Measurements from ENCODE around the gene DPH5.
"Not testable (repeated sequence)": the region's sequence is repeated elsewhere in the genome, so short reads cannot be mapped to it uniquely, and the experiment has no call there.

The DPH5 gene

DNA sequence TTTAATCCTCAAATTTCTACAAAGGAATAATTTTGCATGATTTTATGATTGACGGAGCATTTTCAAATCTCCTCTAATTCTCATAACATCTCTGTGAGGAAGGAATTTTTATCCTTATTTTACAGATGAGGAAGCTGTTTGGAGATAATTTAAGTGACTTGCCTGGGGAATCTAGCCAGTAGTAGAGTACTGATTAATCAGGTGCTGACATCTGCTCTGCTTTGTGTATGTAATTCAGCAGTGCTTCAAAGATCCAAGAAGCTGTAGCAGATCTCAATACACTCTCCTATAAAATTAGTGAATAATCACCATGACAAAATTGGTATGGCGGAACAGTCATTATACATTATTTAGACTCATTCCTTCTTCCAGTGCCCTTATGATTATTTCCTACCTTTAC lies 46.0 kb downstream of the DPH5 start:
- DNase-seq, result no peak

DNA sequence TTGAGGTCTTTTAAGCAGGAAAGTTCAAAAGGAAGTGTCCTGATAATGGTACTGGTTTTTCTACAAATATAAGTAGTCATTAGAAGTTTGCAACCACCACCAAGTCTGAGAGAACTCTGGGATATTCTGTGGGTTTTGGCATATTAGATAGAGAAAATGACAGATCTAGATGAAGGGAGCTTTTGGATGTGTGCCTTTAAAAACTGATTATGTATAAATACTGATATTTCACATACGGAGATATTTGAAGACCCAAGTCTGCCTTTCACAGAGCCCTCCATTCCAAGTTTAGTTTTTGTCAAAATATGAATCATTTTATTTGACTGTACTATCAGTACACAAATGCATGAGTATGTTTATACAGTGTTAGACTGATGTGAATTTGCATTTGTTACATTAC lies 48.6 kb downstream of the DPH5 start:
- no peak for DNase-seq

DNA sequence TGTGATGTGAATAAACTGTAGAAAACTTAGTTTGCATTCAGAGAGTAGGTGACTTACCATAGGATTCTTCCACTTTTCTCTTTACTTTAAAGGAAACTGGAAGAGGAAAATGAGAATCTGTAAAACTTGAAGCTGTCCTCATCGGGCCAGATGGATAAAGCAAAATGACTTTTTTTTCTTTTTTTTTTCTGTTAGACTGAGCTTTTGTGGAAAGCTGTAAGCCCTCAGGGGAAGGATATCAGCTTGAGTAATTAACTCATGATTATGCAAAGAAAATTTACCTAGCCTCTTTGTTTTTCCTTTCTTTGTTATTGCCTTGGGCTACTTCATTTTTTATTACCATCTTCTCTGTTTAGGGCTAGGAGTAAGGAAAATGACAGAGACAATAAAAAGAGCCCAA lies 53.4 kb downstream of the DPH5 start:
- no peak for DNase-seq

DNA sequence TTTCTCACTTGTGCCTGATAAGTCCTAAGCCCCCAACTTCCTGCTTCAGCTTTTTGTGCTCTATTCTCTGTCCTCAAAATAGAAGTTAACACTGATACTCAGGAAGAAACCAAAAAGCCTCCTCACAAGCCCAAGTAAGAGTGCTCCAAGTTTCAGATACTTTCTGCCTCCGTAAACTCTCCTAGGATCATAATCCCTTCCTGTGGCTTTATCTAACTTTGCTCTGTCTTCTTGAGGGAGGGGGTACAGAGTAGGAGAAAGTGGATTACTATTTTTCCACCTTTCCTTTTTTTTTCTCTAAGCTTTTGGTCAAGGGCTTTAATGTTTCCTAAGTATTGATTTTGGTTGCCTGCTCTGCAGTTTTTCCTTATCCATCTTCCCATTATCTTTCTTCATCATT lies 54.6 kb downstream of the DPH5 start:
- no peak for DNase-seq

DNA sequence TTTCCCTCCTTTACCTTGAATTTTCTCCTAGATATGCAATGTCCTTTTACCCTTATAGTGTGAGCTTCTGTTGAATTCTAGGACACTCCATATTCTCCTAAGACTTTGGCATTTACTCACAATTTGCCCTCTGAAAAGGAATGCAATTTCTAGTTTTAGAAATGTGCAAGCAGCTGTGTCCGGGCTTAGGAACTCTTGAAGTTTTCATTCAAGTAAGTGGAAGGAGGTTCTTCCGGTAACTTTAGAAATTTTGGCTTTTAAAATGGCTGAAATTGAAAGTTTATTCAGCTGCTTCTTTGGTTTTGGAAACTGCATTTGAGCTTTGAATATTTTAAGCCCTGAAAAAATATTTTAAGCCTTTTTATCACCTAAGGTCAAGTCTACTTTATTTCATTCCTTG lies 56.3 kb downstream of the DPH5 start:
- DNase-seq, result no peak

DNA sequence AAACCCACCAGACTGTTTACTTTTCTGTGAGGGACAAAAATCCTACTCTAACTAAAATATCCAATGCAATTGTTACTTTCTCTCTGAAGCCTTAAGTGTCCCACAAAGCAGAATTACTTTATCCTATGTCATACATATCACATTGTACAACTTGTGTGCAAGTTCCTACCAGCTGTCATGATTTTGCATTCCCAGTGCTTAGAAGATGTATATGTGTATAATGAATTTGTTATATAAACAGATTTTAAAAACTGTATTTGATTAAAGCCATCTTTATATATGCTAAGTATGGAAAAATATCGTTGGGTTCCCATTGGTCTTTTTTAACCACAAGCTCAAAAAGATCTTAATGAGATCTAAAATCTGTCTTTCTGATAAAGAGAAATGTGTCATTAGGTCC lies 57.0 kb downstream of the DPH5 start:
- DNase-seq, result no peak

DNA sequence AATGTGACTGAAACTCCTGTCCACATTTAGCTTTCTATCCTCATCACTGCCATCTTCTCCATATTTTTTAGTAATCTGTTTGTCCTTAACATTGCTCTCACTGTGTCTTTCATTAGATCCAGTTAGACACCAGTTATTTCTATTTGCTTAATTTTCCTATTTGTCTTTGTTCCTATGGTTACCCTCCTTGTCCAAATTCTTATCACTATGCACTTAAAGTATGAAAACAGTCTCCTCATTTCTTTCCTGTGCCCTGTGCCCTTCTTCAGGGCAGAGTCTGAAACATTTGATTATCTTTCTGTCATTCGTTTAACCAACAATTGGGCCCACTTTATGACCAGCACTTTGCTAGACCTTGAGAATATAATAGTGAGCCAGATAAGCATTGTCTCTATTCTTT lies 65.5 kb downstream of the DPH5 start:
- no peak for DNase-seq

DNA sequence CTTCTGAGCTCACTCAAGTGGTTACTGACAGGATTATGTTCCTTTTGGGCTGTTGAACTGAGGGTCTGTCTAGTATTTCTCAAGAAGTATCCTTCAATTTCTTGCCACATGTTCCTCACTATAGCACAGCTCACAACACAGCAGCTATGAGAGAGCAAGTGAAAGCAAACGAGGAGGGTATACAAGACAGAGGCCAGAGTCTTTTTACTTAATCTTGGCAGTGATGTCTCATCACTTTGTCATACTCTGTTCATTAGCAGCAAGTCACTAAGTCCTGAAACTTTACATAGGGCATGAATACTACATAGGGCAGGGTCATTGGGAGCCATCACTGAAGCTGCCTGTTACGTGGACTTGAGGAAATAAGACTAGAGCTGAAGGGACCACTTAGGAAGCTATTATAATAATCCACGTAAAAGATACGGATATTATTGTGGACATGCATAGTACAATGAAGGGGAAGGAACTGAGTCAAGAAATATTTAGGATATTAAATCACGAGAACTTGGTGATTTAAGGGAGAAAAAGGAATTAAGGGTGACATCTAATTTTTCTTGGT lies 66.0 kb downstream of the DPH5 start:
- no peak for DNase-seq

DNA sequence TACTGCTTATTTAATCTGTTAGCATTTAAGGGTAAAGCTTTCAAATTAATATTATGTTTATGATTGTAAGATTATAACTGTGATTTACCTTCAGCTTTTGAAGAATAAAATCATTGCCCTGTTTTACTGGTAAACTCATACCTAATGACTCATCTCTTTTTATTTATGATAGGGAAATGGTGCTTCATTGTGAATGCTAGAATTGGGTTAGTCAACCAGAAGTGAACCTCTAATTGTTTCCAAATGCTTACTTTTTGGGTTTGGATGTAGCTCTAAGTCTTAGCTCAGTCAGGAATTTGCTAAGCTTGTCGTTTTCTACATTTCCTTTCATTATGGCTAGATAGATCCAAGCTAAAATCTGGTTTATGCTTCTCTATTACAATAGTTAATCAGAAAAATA lies 70.3 kb downstream of the DPH5 start:
- DNase-seq, result no peak

DNA sequence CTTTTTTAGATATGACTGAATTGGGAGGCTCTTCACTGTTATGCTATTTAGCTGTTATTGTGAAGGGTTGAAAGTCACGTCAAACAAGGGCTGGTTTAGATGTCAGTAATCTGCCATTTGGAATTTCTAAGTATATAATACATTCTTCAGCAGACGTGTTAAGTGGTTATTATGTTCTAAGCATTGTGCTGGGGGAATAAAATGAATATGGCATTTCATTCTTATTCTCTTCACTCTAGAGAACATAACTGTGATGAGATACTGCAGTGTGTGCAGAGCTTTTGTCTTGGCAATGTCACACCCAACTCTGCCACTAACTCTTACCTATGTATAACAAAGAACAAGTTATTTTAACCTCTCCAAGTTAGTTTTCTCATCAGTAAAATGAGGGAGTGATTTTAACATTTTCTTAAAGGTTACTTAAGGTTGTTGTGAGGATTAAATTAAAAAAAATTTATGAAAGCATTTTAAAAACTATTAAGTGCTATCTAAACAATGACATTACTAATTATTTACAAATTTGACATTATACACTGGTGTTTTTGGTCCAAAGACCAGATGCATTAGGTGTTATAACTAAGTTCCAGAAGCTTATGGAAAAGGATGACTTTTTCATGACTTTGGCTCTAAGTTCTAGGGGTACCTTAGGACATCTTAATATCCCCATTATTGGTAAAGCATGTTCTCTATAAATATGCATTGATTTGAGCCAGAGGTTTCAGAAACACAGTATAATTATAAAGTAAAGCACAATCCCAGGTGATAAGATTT lies 71.4 kb downstream of the DPH5 start:
- DNase-seq, result no peak

DNA sequence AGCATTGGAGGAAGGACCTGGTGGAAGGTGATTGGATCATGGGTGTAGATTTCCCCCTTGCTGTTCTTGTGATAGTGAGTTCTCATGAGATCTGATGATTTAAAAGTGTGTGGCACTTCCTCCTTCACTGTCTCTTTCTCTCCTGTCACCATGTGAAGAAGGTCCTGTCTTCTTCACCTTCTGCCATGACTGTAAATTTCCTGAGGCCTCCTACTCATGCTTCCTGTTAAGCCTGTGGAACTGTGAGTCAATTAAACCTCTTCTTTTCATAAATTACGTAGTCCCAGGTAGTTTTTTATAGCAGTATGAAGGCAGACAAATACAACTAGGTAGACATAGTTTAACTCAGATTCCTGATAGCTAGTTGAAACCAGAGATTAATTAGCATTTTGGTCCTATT lies 72.6 kb downstream of the DPH5 start:
- not testable (repeated sequence) for DNase-seq

DNA sequence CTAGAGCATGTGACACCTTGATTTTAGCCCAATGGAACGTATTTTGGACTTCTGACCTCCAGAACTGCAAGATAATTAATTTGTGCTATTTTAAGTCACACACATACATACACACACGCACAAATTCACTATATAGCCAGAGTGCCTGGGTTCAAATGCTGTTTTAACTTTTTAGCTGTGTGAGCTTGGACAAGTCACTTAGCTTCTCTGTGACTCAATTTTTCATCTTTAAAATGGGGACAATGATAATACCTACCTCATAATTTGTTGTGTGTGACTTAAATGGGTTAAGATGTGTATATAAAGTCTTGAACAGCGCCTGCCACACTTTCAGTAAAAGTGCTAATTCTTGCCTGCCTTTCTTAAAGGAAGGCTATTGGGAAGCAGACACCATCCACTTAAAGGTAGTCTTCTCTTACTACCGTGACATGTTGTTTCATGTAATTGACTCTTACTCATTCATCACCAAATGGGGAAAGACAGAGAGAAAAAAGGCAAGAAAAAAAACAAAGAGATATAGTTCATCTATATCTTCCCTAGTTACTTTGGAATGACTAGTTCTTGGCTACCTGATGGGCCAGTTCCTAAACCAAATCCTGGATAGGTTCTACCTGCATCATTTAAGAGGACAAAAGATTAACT lies 73.4 kb downstream of the DPH5 start:
- DNase-seq, result no peak

DNA sequence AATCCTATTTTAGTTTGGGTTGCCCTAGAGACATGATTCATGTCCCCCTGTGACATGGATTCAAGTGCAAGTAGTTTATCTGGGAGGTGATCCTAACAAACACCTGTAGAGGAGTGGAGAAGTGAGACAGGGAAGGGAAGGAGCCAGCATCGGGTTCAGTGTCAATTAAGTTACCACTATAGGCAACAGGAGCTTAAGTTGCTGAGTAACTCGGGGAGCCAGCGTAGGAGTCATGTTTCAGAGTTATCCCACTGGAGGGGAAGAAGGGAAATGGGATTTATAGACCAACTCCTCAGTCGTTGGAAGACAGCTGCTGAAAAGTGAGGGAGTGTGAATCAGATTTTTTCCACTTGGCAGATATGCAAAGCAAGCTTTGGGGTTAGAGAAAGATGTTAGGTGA lies 74.8 kb downstream of the DPH5 start:
- no peak for DNase-seq

DNA sequence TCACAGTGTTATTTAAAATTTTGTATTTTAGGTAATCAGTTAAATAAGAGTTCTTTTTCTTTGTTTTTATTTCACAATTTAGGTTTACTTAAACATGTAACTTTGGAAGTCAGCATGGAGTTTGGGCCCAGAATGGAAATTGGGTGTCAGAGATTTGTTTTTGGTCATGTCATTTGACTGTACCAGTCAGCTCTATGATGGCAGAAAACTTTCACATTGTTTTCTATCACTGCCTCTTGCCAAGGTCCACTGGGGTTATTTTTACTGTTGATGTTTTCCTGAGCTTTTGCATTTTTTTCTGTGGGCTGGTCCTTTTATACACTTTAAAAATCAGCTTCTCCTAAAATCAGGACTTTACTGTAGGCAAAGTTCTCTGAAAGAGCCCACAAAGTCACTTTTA lies 75.2 kb downstream of the DPH5 start:
- no peak for DNase-seq

DNA sequence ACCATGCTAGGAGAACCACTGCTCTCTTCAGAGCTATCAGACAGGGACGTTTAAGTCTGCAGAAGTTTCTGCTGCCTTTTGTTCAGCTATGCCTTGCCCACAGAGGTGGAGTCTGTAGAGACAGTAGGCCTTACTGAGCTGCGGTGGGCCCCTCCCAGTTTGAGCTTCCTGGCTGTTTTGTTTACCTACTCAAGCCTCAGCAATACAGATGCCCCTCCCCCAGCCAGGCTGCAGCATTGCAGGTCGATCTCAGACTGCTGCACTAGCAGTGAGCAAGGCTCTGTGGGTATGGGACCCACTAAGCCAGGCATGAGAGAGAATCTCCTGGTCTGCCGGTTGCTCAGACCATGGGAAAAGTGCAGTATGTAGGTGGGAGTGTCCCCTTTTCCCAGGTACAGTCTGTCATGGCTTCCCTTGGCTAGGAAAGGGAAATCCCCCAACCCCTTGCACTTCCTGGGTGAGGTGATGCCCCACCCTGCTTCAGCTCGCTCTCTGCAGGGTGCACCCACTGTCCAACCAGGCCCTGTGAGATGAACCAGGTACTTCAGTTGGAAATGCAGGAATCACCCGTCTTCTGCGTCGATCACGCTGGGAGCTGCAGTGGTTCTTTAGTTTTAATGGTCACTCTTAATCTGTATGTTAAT lies 75.9 kb downstream of the DPH5 start:
- not testable (repeated sequence) for DNase-seq

DNA sequence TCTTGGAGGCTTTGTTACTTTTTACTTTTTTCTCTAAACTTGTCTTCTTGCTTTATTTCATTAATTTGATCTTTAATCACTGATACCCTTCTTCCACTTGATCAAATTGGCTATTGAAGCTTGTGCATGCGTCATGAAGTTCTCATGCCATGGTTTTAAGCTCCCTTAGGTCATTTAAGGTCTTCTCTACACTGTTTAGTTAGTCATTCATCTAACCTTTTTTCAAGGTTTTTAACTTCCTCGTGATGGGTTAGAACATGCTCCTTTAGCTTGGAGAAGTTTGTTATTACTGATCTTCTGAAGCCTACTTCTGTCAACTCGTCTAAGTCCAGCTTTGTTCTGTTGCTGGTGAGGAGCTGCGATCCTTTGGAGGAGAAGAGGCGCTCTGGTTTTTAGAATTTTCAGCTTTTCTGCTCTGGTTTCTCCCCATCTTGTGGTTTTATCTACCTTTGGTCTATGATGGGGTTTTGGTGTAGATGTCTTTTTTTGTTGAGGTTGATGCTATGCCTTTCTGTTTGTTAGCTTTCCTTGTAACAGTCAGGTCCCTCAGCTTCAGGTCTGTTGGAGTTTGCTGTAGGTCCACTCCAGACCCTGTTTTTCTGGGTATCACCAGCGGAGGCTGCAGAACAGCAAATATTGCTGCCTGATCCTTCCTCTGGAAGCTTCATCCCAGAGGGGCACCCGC lies 76.7 kb downstream of the DPH5 start:
- DNase-seq, result not testable (repeated sequence)

DNA sequence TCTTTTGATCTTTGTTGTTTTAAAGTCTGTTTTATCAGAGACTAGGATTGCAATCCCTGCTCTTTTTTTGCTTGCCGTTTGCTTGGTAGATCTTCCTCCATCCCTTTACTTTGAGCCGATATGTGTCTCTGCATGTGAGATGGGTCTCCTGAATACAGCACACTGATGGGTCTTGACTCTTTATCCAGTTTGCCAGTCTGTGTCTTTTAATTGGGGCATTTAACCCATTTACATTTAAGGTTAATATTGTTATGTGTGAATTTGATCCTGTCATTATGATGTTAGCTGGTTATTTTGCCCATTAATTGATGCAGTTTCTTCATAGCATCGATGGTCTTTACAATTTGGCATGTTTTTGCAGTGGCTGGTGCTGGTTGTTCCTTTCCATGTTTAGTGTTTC lies 77.8 kb downstream of the DPH5 start:
- DNase-seq, result not testable (repeated sequence)

DNA sequence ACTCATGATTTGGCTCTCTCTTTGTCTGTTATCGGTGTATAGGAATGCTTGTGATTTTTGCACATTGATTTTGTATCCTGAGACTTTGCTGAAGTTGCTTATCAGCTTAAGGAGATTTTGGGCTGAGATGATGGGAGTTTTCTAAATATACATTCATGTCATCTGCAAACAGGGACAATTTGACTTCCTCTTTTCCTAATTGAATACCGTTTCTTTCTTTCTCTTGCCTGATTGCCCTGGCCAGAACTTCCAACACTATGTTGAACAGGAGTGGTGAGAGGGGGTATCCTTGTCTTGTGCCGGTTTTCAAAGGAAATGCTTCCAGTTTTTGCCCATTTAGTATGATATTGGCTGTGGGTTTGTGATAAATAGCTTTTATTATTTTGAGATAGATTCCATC lies 79.5 kb downstream of the DPH5 start:
- DNase-seq, result not testable (repeated sequence)

DNA sequence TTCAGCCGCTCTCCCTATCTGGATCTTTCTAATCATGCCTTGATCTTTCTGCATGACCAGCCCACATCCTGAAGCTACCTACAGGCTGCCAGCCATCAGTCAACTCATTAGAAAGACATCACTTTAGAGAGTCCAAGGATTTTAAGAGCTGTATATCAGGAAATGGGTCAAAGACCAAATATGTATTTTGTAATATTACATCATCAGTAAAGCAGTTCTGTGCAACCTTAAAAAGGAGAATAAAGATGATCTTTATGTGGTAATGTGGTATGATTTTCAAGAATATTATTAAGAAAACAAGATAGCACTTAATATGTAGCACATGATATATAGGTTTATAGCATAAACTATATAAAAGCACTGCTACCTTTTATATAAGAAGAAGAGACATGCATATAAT lies 82.1 kb downstream of the DPH5 start:
- DNase-seq, result no peak

DNA sequence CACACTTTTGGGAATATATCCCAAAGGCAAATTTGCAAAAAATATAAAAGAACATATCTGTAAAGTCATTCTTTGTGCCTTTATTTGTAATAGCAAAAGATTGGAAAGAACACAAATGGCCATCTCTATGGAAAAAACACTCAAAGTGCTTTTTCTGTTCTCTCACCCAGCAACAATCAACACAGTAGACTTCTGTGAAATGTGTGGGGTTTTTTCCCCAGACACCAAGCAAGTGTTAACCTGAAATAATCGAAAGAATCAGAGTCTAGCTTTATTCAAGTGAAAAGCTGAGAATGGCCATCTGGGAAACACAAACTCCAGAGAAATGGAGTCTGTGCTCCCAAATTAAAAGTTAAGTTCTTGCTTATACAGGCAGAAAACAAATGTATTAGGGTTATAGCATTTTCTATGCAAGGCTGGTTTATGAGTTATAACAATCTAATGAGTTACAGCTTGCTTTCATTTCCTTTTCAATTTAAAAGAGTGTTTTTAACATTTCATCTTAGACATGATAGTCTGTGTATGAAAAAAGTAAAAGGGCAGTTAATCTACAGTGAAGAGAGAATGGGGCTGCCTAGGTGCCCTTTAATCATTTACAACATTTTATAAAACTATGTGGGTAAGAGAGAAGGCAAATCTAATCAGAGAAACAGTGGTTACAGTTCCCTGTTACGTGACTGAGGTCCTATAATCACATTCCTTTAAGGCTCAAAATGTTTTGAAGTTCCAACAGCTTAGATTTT lies 83.1 kb downstream of the DPH5 start:
- no peak for DNase-seq

DNA sequence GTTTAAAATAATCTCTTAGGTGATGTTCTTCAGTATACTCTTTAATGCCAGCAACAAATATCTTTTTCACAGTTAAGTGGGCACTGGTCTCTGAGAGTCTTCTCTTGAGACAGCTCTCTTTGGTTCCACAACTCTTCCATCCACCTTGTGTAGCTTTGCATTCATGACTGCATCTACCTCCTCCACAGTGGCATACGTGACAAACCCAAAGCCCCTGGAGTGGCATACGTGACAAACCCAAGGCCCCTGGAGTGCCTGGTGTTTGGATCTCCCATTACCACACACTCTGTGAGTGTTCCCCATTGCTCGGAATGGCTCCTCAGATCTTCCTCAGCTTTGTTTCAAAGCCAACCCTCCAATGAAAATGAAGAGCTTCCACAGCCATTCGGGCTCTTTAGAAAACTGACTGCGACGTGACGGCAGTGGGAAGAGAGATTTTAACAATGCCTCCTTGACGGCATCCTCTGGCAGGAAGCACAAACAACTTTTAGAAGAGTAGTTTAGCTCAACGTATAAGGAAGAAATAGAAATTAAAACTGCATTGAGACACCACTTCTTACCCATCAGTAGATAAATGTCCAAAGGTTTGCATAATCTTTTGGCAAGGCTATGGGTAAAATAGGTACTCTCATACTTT lies 83.9 kb downstream of the DPH5 start:
- DNase-seq, result no peak

DNA sequence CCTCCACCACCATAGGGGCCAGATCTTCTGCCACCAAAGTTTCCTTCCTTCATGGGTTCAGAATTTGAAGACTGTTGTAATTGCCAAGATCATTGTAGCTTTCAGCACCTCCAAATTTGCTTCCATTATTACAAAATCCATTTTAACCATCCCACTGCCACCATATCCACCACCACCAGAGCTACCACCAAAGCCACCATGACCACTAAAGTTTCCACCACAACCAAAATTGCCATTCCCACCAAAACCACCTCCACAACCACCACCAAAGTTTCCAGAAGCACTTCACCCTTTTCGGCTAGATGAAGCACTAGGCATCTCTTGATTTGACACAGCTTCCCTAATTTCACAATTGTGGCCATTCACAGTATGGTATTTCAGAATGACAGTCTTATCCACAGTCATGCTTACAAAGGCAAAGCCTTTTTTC lies 84.5 kb downstream of the DPH5 start:
- DNase-seq, result no peak
